ENCODE results near the gene ABHD2.
"Not testable (repeated sequence)": the region's sequence is repeated elsewhere in the genome, so short reads cannot be mapped to it uniquely, and the experiment has no call there.

The ABHD2 gene

GRCh38 chr15:89140595-89140994 is 52.3 kb downstream of the ABHD2 start:
- Histone ChIP-seq H3K4me1 (ENCODE audit: control insufficient read depth in 1 of 2, insufficient read depth in 2 of 2, low read length in 2 of 2) (peaks cover 6 to 12% of the 10 kb centered on the region in 2 experiments), H3K4me3 (ENCODE audit: low read depth, low read length) (no peak overlapping the region), H3K36me3 (ENCODE audit: control insufficient read depth in 1 of 2, insufficient read depth in 2 of 2, low read length in 2 of 2) (peaks cover 1 to 7% of the 10 kb centered on the region in 2 experiments), H3K9ac (ENCODE audit: low read length) (no peak overlapping the region), H3K23ac (ENCODE audit: low read length) (no peak overlapping the region), H3K4ac (ENCODE audit: low read depth, low read length) (no peak overlapping the region), H2BK12ac (ENCODE audit: low read length) (no peak overlapping the region), H2BK120ac (ENCODE audit: insufficient read depth, low read length, poor library complexity) (no peak overlapping the region), H3K79me1 (ENCODE audit: low read length) (peaks cover 4% of the 10 kb centered on the region), H3K14ac (ENCODE audit: low read length) (no peak overlapping the region), H3K9me3 (ENCODE audit: insufficient read depth, low read depth, low read length) (no peaks in the 10 kb centered on the region), H4K91ac (ENCODE audit: low read depth, low read length) (no peak overlapping the region), H3K27ac (ENCODE audit: low read depth, low read length) (no peak overlapping the region), H3K79me2 (ENCODE audit: control insufficient read depth, insufficient read depth, low read length, poor library complexity) (peaks cover 3% of the 10 kb centered on the region), H3K27me3 (ENCODE audit: insufficient read depth, low read length) (no peaks in the 10 kb centered on the region), H3K18ac (ENCODE audit: low read length) (no peak overlapping the region), H4K12ac (ENCODE audit: low read depth, low read length) (no peak overlapping the region), H3K4me2 (ENCODE audit: low read length) (no peak overlapping the region), H4K8ac (ENCODE audit: low read depth, low read length) (no peak overlapping the region), H2AFZ (ENCODE audit: insufficient read depth, low read length, poor library complexity) (no peak overlapping the region), H2BK5ac (ENCODE audit: low read depth, low read length, poor library complexity) (no peak overlapping the region), H2AK5ac (ENCODE audit: low read length) (no peak overlapping the region)
- no CpG with 5 or more reads among the region's 4 CpGs for WGBS (ENCODE audit: extremely low coverage, insufficient coverage, insufficient read length)
- no peak for DNase-seq

GRCh38 chr15:89141159-89141558 is 52.9 kb downstream of the ABHD2 start:
- no CpG with 5 or more reads among the region's 10 CpGs for WGBS (ENCODE audit: extremely low coverage, insufficient coverage, insufficient read length)

DNA sequence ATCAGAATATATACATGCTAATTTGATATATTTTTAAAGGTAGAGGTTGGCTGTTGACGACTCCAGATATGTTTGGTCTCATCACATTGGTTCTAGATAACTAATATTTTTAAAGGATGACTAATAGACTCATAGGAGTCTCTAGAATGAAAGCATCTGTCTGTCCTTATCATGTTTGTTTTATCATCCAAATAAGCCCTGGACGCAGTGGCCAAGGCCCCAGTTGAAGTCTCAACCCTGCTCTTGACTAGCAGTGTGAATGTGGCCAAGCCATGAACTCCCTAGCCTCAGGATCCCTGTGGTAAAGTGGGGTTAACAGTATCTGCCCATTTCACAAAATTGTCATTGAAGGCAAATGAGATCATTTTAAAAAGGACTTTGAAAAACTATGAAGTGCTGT is 53.6 kb downstream of the ABHD2 start:
- H3K23ac ChIP-seq (ENCODE audit: low read length) = no peak overlapping the region
- DNase-seq = no peak
- H2AK5ac ChIP-seq (ENCODE audit: low read length) = no peak overlapping the region
- H3K9me3 ChIP-seq (ENCODE audit: insufficient read depth, low read depth, low read length) = no peaks in the 10 kb centered on the region
- no peak overlapping the region for H3K18ac ChIP-seq (ENCODE audit: low read length)
- H4K8ac ChIP-seq (ENCODE audit: low read depth, low read length) = no peak overlapping the region
- H3K27ac ChIP-seq (ENCODE audit: low read depth, low read length) = no peak overlapping the region
- no CpG with 5 or more reads among the region's 2 CpGs for WGBS (ENCODE audit: extremely low coverage, insufficient coverage, insufficient read length)
- H2BK5ac ChIP-seq (ENCODE audit: low read depth, low read length, poor library complexity) = no peak overlapping the region
- H2BK120ac ChIP-seq (ENCODE audit: insufficient read depth, low read length, poor library complexity) = no peak overlapping the region
- H3K14ac ChIP-seq (ENCODE audit: low read length) = no peak overlapping the region
- H4K12ac ChIP-seq (ENCODE audit: low read depth, low read length) = no peak overlapping the region
- H3K79me1 ChIP-seq (ENCODE audit: low read length) = peaks cover 4% of the 10 kb centered on the region
- peaks cover 6 to 10% of the 10 kb centered on the region in 2 experiments for H3K4me1 ChIP-seq (ENCODE audit: control insufficient read depth in 1 of 2, insufficient read depth in 2 of 2, low read length in 2 of 2)
- no peak overlapping the region for H3K4me2 ChIP-seq (ENCODE audit: low read length)
- no peaks in the 10 kb centered on the region for H3K27me3 ChIP-seq (ENCODE audit: insufficient read depth, low read length)
- H3K4ac ChIP-seq (ENCODE audit: low read depth, low read length) = no peak overlapping the region
- H3K9ac ChIP-seq (ENCODE audit: low read length) = no peak overlapping the region
- H2AFZ ChIP-seq (ENCODE audit: insufficient read depth, low read length, poor library complexity) = no peak overlapping the region
- no peak overlapping the region for H4K91ac ChIP-seq (ENCODE audit: low read depth, low read length)
- H2BK12ac ChIP-seq (ENCODE audit: low read length) = no peak overlapping the region
- H3K79me2 ChIP-seq (ENCODE audit: control insufficient read depth, insufficient read depth, low read length, poor library complexity) = peaks cover 3% of the 10 kb centered on the region
- peaks cover 1 to 7% of the 10 kb centered on the region in 2 experiments for H3K36me3 ChIP-seq (ENCODE audit: control insufficient read depth in 1 of 2, insufficient read depth in 2 of 2, low read length in 2 of 2)
- no peak overlapping the region for H3K4me3 ChIP-seq (ENCODE audit: low read depth, low read length)

More at GRCh38 chr15:89141159-89141558, 52.9 kb downstream of the ABHD2 start:
- not testable (repeated sequence) for H3K79me1 ChIP-seq (ENCODE audit: low read length); H3K27me3 ChIP-seq (ENCODE audit: insufficient read depth, low read length); H2BK12ac ChIP-seq (ENCODE audit: low read length); H2BK120ac ChIP-seq (ENCODE audit: insufficient read depth, low read length, poor library complexity); H3K18ac ChIP-seq (ENCODE audit: low read length); H4K91ac ChIP-seq (ENCODE audit: low read depth, low read length); H3K4me3 ChIP-seq (ENCODE audit: low read depth, low read length); H3K4me2 ChIP-seq (ENCODE audit: low read length); H3K36me3 ChIP-seq (ENCODE audit: control insufficient read depth in 1 of 2, insufficient read depth in 2 of 2, low read length in 2 of 2); H3K9me3 ChIP-seq (ENCODE audit: insufficient read depth, low read depth, low read length); H3K27ac ChIP-seq (ENCODE audit: low read depth, low read length); H4K12ac ChIP-seq (ENCODE audit: low read depth, low read length); H3K9ac ChIP-seq (ENCODE audit: low read length); H2AK5ac ChIP-seq (ENCODE audit: low read length); H2BK5ac ChIP-seq (ENCODE audit: low read depth, low read length, poor library complexity); H3K14ac ChIP-seq (ENCODE audit: low read length); H4K8ac ChIP-seq (ENCODE audit: low read depth, low read length); DNase-seq; H2AFZ ChIP-seq (ENCODE audit: insufficient read depth, low read length, poor library complexity); H3K4ac ChIP-seq (ENCODE audit: low read depth, low read length); H3K23ac ChIP-seq (ENCODE audit: low read length); H3K79me2 ChIP-seq (ENCODE audit: control insufficient read depth, insufficient read depth, low read length, poor library complexity)
- H3K4me1 ChIP-seq (ENCODE audit: control insufficient read depth in 1 of 2, insufficient read depth in 2 of 2, low read length in 2 of 2) = peaks cover 6 to 12% of the 10 kb centered on the region in 2 experiments

GRCh38 chr15:89142423-89142822 is 54.2 kb downstream of the ABHD2 start:
- Histone ChIP-seq H2BK12ac (ENCODE audit: low read length) (no peak overlapping the region), H3K14ac (ENCODE audit: low read length) (no peak overlapping the region), H3K79me1 (ENCODE audit: low read length) (peaks cover 3% of the 10 kb centered on the region), H3K23ac (ENCODE audit: low read length) (no peak overlapping the region), H4K91ac (ENCODE audit: low read depth, low read length) (no peak overlapping the region), H3K27ac (ENCODE audit: low read depth, low read length) (no peak overlapping the region), H2BK120ac (ENCODE audit: insufficient read depth, low read length, poor library complexity) (no peak overlapping the region), H2AFZ (ENCODE audit: insufficient read depth, low read length, poor library complexity) (no peak overlapping the region), H3K36me3 (ENCODE audit: control insufficient read depth in 1 of 2, insufficient read depth in 2 of 2, low read length in 2 of 2) (peaks cover 1 to 7% of the 10 kb centered on the region in 2 experiments), H3K27me3 (ENCODE audit: insufficient read depth, low read length) (no peaks in the 10 kb centered on the region), H2BK5ac (ENCODE audit: low read depth, low read length, poor library complexity) (no peak overlapping the region), H2AK5ac (ENCODE audit: low read length) (no peak overlapping the region), H3K9me3 (ENCODE audit: insufficient read depth, low read depth, low read length) (no peaks in the 10 kb centered on the region), H3K4ac (ENCODE audit: low read depth, low read length) (no peak overlapping the region), H3K18ac (ENCODE audit: low read length) (no peak overlapping the region), H3K4me1 (ENCODE audit: control insufficient read depth in 1 of 2, insufficient read depth in 2 of 2, low read length in 2 of 2) (peaks cover 6 to 7% of the 10 kb centered on the region in 2 experiments), H3K79me2 (ENCODE audit: control insufficient read depth, insufficient read depth, low read length, poor library complexity) (peaks cover 3% of the 10 kb centered on the region), H3K4me3 (ENCODE audit: low read depth, low read length) (no peak overlapping the region), H4K12ac (ENCODE audit: low read depth, low read length) (no peak overlapping the region), H3K4me2 (ENCODE audit: low read length) (no peak overlapping the region), H4K8ac (ENCODE audit: low read depth, low read length) (no peak overlapping the region), H3K9ac (ENCODE audit: low read length) (no peak overlapping the region)
- no CpG with 5 or more reads among the region's 5 CpGs for WGBS (ENCODE audit: extremely low coverage, insufficient coverage, insufficient read length)
- DNase-seq = no peak
